ENCODE results near the gene STK40.
A peak's percentile ranks its signal among the peaks of the same experiment; 100 is the strongest.

The STK40 gene

GRCh38 chr1:36367798-36368197, 17.9 kb downstream of the STK40 start:
- no peak for DNase-seq

GRCh38 chr1:36367066-36367465, 18.7 kb downstream of the STK40 start:
- peak; percentile 31 for DNase-seq

GRCh38 chr1:36366091-36366661, 19.5 kb downstream of the STK40 start:
- peak; percentile 58 for DNase-seq

GRCh38 chr1:36365381-36365780, 20.3 kb downstream of the STK40 start:
- no peak for DNase-seq

GRCh38 chr1:36359911-36360550, 25.7 kb downstream of the STK40 start:
- DNase-seq = no peak

- DNase-seq = no peak
Measured at GRCh38 chr1:36359383-36359782, 26.3 kb downstream of the STK40 start.

GRCh38 chr1:36358514-36359084, 27.1 kb downstream of the STK40 start:
- no peak for DNase-seq

GRCh38 chr1:36355811-36356210, 29.9 kb downstream of the STK40 start:
- DNase-seq = no peak

GRCh38 chr1:36354486-36354885, 31.2 kb downstream of the STK40 start:
- DNase-seq = no peak

GRCh38 chr1:36352910-36353878, 32.5 kb downstream of the STK40 start:
- no peak for DNase-seq

- DNase-seq = no peak
Measured at GRCh38 chr1:36352125-36352909, 33.4 kb downstream of the STK40 start.

GRCh38 chr1:36351227-36351977, 34.3 kb downstream of the STK40 start:
- DNase-seq = no peak

- DNase-seq = peak; percentile 18
Measured at GRCh38 chr1:36350659-36351226, 35.0 kb downstream of the STK40 start.

- DNase-seq = no peak
Measured at GRCh38 chr1:36349839-36350238, 35.9 kb downstream of the STK40 start.

- no peak for DNase-seq
Measured at GRCh38 chr1:36349241-36349671, 36.5 kb downstream of the STK40 start.

GRCh38 chr1:36346741-36347370, 38.9 kb downstream of the STK40 start:
- DNase-seq = no peak

- DNase-seq = no peak
Measured at GRCh38 chr1:36345353-36345752, 40.4 kb downstream of the STK40 start.

GRCh38 chr1:36344395-36344680, 41.4 kb downstream of the STK40 start:
- no peak for DNase-seq

GRCh38 chr1:36343651-36344394, 41.9 kb downstream of the STK40 start:
- no peak for DNase-seq

GRCh38 chr1:36342426-36343185, 43.1 kb downstream of the STK40 start:
- DNase-seq = peak; percentile 61
